GM23338 (cell line): ENCODE data around the gene PDIA6.

ENCODE experiments used
- CREB1 ChIP-seq: fragments of 250-450 bp; sonication (Bioruptor Pico); IDR thresholded peaks from 2 replicates; pipeline ENCODE4 v1.5.0; 2020; ENCODE audit warnings: low read depth, mild to moderate bottlenecking, moderate library complexity
- CTCF ChIP-seq, 2 experiments: fragments of 200-600 bp in 1 of 2; sonication (generic) in 1 of 2; conservative IDR thresholded peaks; 2 replicates each; pipeline versions ENCODE4 v1.5.1 to v1.6.1; 2016 to 2017; ENCODE audit warnings: antibody characterized with exemption in 2 of 2, low read depth in 2 of 2, mild to moderate bottlenecking in 2 of 2, moderate library complexity in 1 of 2
- EZH2 ChIP-seq: fragments of 200-600 bp; sonication (generic); IDR thresholded peaks from one replicate; pipeline ENCODE4 v1.8.0; 2017; ENCODE audit warnings: antibody characterized with exemption, mild to moderate bottlenecking, low read depth; ENCODE audit not compliant: unreplicated experiment
- EZH2phosphoT487 ChIP-seq: fragments of 200-600 bp; sonication (generic); IDR thresholded peaks from one replicate; pipeline ENCODE4 v1.8.1; 2018; ENCODE audit warnings: antibody characterized with exemption; ENCODE audit not compliant: unreplicated experiment
- POLR2AphosphoS5 ChIP-seq: IDR thresholded peaks from 2 replicates; pipeline ENCODE4 v1.6.1; 2016; ENCODE audit warnings: antibody characterized with exemption, low read depth
- STAT1 ChIP-seq: IDR thresholded peaks from one replicate; pipeline ENCODE4 v1.6.1; 2016; ENCODE audit warnings: antibody characterized with exemption; ENCODE audit not compliant: unreplicated experiment
- ZNF114 ChIP-seq: fragments of 250-450 bp; sonication (Bioruptor Pico); IDR thresholded peaks from 2 replicates; pipeline ENCODE4 v1.5.0; 2020; ENCODE audit warnings: mild to moderate bottlenecking, moderate library complexity
- ZNF331 ChIP-seq: fragments of 250-450 bp; sonication (Bioruptor Pico); IDR thresholded peaks from 2 replicates; pipeline ENCODE4 v1.5.0; 2020; ENCODE audit warnings: low read depth, mild to moderate bottlenecking, moderate library complexity
- TF ChIP-seq, protein P1 (sequence below): IDR thresholded peaks from one replicate; pipeline ENCODE4 v1.6.1; 2018; ENCODE audit warnings: antibody characterized with exemption; ENCODE audit not compliant: unreplicated experiment
- TF ChIP-seq, protein P2 (sequence below): IDR thresholded peaks from 2 replicates; pipeline ENCODE4 v1.6.1; 2016; ENCODE audit warnings: antibody characterized with exemption

GRCh38 chr2:10828346-10828745, 15.8 kb upstream of the PDIA6 start:
- TF ChIP-seq EZH2 = no peak
- no peak for TF ChIP-seq CTCF (conservative IDR thresholded peaks at IDR 0.05; ENCODE audit: low read depth in 2 of 2)
- TF ChIP-seq EZH2phosphoT487 = no peak
- no peak for TF ChIP-seq ZNF114
- TF ChIP-seq, protein P1, sequence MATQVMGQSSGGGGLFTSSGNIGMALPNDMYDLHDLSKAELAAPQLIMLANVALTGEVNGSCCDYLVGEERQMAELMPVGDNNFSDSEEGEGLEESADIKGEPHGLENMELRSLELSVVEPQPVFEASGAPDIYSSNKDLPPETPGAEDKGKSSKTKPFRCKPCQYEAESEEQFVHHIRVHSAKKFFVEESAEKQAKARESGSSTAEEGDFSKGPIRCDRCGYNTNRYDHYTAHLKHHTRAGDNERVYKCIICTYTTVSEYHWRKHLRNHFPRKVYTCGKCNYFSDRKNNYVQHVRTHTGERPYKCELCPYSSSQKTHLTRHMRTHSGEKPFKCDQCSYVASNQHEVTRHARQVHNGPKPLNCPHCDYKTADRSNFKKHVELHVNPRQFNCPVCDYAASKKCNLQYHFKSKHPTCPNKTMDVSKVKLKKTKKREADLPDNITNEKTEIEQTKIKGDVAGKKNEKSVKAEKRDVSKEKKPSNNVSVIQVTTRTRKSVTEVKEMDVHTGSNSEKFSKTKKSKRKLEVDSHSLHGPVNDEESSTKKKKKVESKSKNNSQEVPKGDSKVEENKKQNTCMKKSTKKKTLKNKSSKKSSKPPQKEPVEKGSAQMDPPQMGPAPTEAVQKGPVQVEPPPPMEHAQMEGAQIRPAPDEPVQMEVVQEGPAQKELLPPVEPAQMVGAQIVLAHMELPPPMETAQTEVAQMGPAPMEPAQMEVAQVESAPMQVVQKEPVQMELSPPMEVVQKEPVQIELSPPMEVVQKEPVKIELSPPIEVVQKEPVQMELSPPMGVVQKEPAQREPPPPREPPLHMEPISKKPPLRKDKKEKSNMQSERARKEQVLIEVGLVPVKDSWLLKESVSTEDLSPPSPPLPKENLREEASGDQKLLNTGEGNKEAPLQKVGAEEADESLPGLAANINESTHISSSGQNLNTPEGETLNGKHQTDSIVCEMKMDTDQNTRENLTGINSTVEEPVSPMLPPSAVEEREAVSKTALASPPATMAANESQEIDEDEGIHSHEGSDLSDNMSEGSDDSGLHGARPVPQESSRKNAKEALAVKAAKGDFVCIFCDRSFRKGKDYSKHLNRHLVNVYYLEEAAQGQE = no peak
- TF ChIP-seq ZNF331 (CRISPR knock-in tag) = no peak
- no peak for TF ChIP-seq POLR2AphosphoS5
- no peak for TF ChIP-seq CREB1
- no peak for TF ChIP-seq STAT1
- TF ChIP-seq, protein P2, sequence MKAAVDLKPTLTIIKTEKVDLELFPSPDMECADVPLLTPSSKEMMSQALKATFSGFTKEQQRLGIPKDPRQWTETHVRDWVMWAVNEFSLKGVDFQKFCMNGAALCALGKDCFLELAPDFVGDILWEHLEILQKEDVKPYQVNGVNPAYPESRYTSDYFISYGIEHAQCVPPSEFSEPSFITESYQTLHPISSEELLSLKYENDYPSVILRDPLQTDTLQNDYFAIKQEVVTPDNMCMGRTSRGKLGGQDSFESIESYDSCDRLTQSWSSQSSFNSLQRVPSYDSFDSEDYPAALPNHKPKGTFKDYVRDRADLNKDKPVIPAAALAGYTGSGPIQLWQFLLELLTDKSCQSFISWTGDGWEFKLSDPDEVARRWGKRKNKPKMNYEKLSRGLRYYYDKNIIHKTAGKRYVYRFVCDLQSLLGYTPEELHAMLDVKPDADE = no peak
